GM10847 (cell line): Measurements from ENCODE around the gene ADCY1.

ENCODE experiments used
- POLR2A ChIP-seq: IDR thresholded peaks from 2 replicates; pipeline ENCODE4 v1.6.1; 2011; ENCODE audit not compliant: insufficient read length; ENCODE audit errors: extremely low read depth

Gene ADCY1

GRCh38 chr7:45624392-45624760, 50.2 kb downstream of the ADCY1 start:
- TF ChIP-seq POLR2A, result no peak

GRCh38 chr7:45625067-45625466, 50.9 kb downstream of the ADCY1 start:
- no peak for TF ChIP-seq POLR2A

GRCh38 chr7:45625714-45626440, 51.7 kb downstream of the ADCY1 start:
- no peak for TF ChIP-seq POLR2A

- no peak for TF ChIP-seq POLR2A
Measured at GRCh38 chr7:45626441-45627430, 52.6 kb downstream of the ADCY1 start.

- no peak for TF ChIP-seq POLR2A
Measured at GRCh38 chr7:45627691-45628456, 53.7 kb downstream of the ADCY1 start.

GRCh38 chr7:45631569-45631968, 57.4 kb downstream of the ADCY1 start:
- TF ChIP-seq POLR2A, result no peak

GRCh38 chr7:45636733-45637132, 62.6 kb downstream of the ADCY1 start:
- TF ChIP-seq POLR2A, result no peak

GRCh38 chr7:45638916-45639315, 64.7 kb downstream of the ADCY1 start:
- TF ChIP-seq POLR2A, result no peak

GRCh38 chr7:45642044-45642443, 67.9 kb downstream of the ADCY1 start:
- TF ChIP-seq POLR2A, result no peak

GRCh38 chr7:45643630-45644029, 69.5 kb downstream of the ADCY1 start:
- no peak for TF ChIP-seq POLR2A

- TF ChIP-seq POLR2A, result no peak
Measured at GRCh38 chr7:45644237-45644636, 70.1 kb downstream of the ADCY1 start.

GRCh38 chr7:45645141-45645969, 71.2 kb downstream of the ADCY1 start:
- no peak for TF ChIP-seq POLR2A

- no peak for TF ChIP-seq POLR2A
Measured at GRCh38 chr7:45646207-45646821, 72.1 kb downstream of the ADCY1 start.
